Measurements from ENCODE around the gene LYRM1. TPM values are rescaled to one million over a fixed set of nuclear protein-coding genes. Genes with fewer than 3 reads are reported as not detected.

The LYRM1 gene
- total and polyA plus RNA-seq, 10 of the 15 experiments (the other 5 are each of a cell fraction or from before 2014, with no cell fraction given): 18.4 to 54.4 (median 38.0) TPM

DNA sequence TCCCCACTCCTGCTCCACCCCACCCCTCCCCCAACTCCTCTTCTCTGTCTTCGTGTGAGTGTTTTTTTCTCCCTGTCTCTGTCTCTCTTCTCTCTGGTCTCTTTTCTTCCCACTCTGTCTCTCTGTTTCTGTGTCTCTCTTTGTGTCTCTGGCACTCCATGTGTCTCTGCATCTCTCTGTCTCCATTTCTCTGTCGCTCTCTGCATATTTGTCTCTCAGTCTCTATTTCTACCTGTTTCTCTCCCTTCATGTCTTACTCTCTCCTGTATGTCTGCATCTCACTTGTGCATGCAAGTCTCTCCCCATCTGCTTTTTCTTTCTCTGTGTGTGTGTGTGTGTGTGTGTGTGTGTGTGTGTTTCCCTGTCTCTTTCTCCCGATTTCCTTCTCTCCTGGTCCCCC, 68.2 kb downstream of the LYRM1 start:
- intact Hi-C loops (cut with micrococcal nuclease; ENCODE audit: unreplicated experiment): no loop called here
- H3K36me3 ChIP-seq (ENCODE audit: control insufficient read depth in 2 of 2, insufficient read depth in 2 of 2, low read length in 1 of 2): no peaks in the 10 kb centered on the region
- no TSS peak for BruUV-seq (replicated peaks)

GRCh38 chr16:20969386-20969785, 68.8 kb downstream of the LYRM1 start:
- intact Hi-C loops (cut with micrococcal nuclease; ENCODE audit: unreplicated experiment): no loop called here
- Histone ChIP-seq H3K27me3 (replicated peaks in 1 of 2; ENCODE audit: control insufficient read depth in 2 of 2, insufficient read depth in 2 of 2, low read length in 1 of 2) (no peaks in the 10 kb centered on the region), H3K27ac (ENCODE audit: control insufficient read depth, insufficient read depth) (no peak overlapping the region), H4K20me1 (ENCODE audit: control insufficient read depth, insufficient read depth) (no peaks in the 10 kb centered on the region), H3K79me2 (ENCODE audit: control insufficient read depth, insufficient read depth, low read length) (no peaks in the 10 kb centered on the region), H3K4me3 (no peak overlapping the region), H3K9ac (ENCODE audit: control insufficient read depth, insufficient read depth, low read length) (no peak overlapping the region), H3K4me2 (ENCODE audit: control insufficient read depth, insufficient read depth) (no peak overlapping the region), H3K4me1 (ENCODE audit: control insufficient read depth, insufficient read depth, low read length) (no peaks in the 10 kb centered on the region), H3K36me3 (ENCODE audit: control insufficient read depth in 2 of 2, insufficient read depth in 2 of 2, low read length in 1 of 2) (no peaks in the 10 kb centered on the region), H3K9me3 (replicated peaks; ENCODE audit: control insufficient read depth, insufficient read depth, low read length) (no peaks in the 10 kb centered on the region), H2AFZ (ENCODE audit: control insufficient read depth, low read depth, low read length) (no peak overlapping the region)
- FAIRE-seq (no peak), ATAC-seq (no peak), DNase-seq (ENCODE audit: low read depth, low spot score) (no peak)
- CTCF ChIA-PET: no interaction called here
- RAD21 ChIA-PET (ENCODE audit: unreplicated experiment): no interaction called here
- WGBS (ENCODE audit: insufficient coverage, insufficient replicate concordance, low lambda C conversion rate, missing lambda C conversion rate): 52% methylated on average over 5 of the region's 5 CpGs
- BruUV-seq (replicated peaks): no TSS peak
- in situ Hi-C loops (cut with MboI): no loop called here
- POLR2A ChIA-PET: no interaction called here
- SMC1A ChIA-PET (ENCODE audit: uncharacterized antibody, unreplicated experiment): no interaction called here
- TF ChIP-seq ESRRA (IDR thresholded peaks at IDR 0.05; ENCODE audit: low read length): no peak
- TF ChIP-seq RFX5 (IDR thresholded peaks at IDR 0.05; ENCODE audit: low read depth, low read length): no peak
- TF ChIP-seq BHLHE40 (IDR thresholded peaks at IDR 0.05; ENCODE audit: borderline replicate concordance in 1 of 2, low read depth in 2 of 2, low read length in 1 of 2): no peak
- TF ChIP-seq PAX8 (IDR thresholded peaks at IDR 0.05): no peak
- TF ChIP-seq ZNF24 (IDR thresholded peaks at IDR 0.05): no peak
- TF ChIP-seq, protein P1, sequence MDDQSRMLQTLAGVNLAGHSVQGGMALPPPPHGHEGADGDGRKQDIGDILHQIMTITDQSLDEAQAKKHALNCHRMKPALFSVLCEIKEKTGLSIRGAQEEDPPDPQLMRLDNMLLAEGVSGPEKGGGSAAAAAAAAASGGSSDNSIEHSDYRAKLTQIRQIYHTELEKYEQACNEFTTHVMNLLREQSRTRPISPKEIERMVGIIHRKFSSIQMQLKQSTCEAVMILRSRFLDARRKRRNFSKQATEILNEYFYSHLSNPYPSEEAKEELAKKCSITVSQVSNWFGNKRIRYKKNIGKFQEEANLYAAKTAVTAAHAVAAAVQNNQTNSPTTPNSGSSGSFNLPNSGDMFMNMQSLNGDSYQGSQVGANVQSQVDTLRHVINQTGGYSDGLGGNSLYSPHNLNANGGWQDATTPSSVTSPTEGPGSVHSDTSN (IDR thresholded peaks at IDR 0.05; ENCODE audit: insufficient replicate concordance, low read depth, low read length): no peak
- TF ChIP-seq ZNF687 (IDR thresholded peaks at IDR 0.05): no peak
- TF ChIP-seq CBX5 (IDR thresholded peaks at IDR 0.05; ENCODE audit: low read depth): no peak
- TF ChIP-seq TAF1 (IDR thresholded peaks at IDR 0.05; ENCODE audit: borderline replicate concordance, low read depth, low read length): no peak
- no peak for TF ChIP-seq KLF5 (IDR thresholded peaks at IDR 0.05; ENCODE audit: partially characterized antibody)
- TF ChIP-seq ZNF207 (IDR thresholded peaks at IDR 0.05; ENCODE audit: borderline replicate concordance): no peak
- no peak for TF ChIP-seq CHD4 (IDR thresholded peaks at IDR 0.05)

More for the DNA sequence above, 68.2 kb downstream of the LYRM1 start:
- DNase-seq (ENCODE audit: low read depth, low spot score) (no peak), FAIRE-seq (no peak), ATAC-seq (no peak)
- Histone ChIP-seq H4K20me1 (ENCODE audit: control insufficient read depth, insufficient read depth) (no peaks in the 10 kb centered on the region), H2AFZ (ENCODE audit: control insufficient read depth, low read depth, low read length) (no peak overlapping the region), H3K27ac (ENCODE audit: control insufficient read depth, insufficient read depth) (no peak overlapping the region), H3K9me3 (replicated peaks; ENCODE audit: control insufficient read depth, insufficient read depth, low read length) (no peaks in the 10 kb centered on the region), H3K27me3 (replicated peaks in 1 of 2; ENCODE audit: control insufficient read depth in 2 of 2, insufficient read depth in 2 of 2, low read length in 1 of 2) (no peaks in the 10 kb centered on the region), H3K4me2 (ENCODE audit: control insufficient read depth, insufficient read depth) (no peak overlapping the region), H3K79me2 (ENCODE audit: control insufficient read depth, insufficient read depth, low read length) (no peaks in the 10 kb centered on the region), H3K9ac (ENCODE audit: control insufficient read depth, insufficient read depth, low read length) (no peak overlapping the region), H3K4me1 (ENCODE audit: control insufficient read depth, insufficient read depth, low read length) (no peaks in the 10 kb centered on the region), H3K4me3 (no peak overlapping the region)
- ChIA-PET SMC1A (ENCODE audit: uncharacterized antibody, unreplicated experiment) (no interaction called here), RAD21 (ENCODE audit: unreplicated experiment) (no interaction called here), CTCF (no interaction called here), POLR2A (no interaction called here)
- in situ Hi-C loops (cut with MboI): no loop called here
- 23% methylated on average over 3 of the region's 3 CpGs for WGBS (ENCODE audit: insufficient coverage, insufficient replicate concordance, low lambda C conversion rate, missing lambda C conversion rate)
- no peak for TF ChIP-seq ZNF622 (IDR thresholded peaks at IDR 0.05)

All from GM12878 (cell line).